GM23338 (cell line): Measurements from ENCODE around the gene RAB3IL1. TPM values are rescaled to one million over a fixed set of nuclear protein-coding genes. Genes with fewer than 3 reads are reported as not detected.

Source experiments
- ATAC-seq: fragments of 200-7000 bp; cut with Tn5 transposase; 3 replicates; pipeline ENCODE4 v1.9.1; 2020
- DNase-seq: peaks from one replicate; pipeline ENCODE4 v3.0.0-alpha.2; 2015; ENCODE audit warnings: low spot score
- H2AFZ ChIP-seq: fragments of 200-600 bp; sonication (generic); 2 replicates; pipeline ENCODE4 v1.8.0; 2016; ENCODE audit warnings: antibody characterized with exemption, mild to moderate bottlenecking, moderate library complexity
- H3F3A ChIP-seq: fragments of 200-600 bp; sonication (generic); replicated peaks from 2 replicates; pipeline ENCODE4 v1.8.0; 2017; ENCODE audit warnings: antibody characterized with exemption, mixed run types, low read depth
- H3K27ac ChIP-seq: fragments of 200-600 bp; sonication (generic); 2 replicates; pipeline ENCODE4 v1.6.1; 2016; ENCODE audit warnings: low read depth
- H3K27me3 ChIP-seq: fragments of 200-600 bp; sonication (generic); 2 replicates; pipeline ENCODE4 v1.8.0; 2016; ENCODE audit warnings: mild to moderate bottlenecking, mixed run types, moderate library complexity; ENCODE audit not compliant: insufficient read depth
- H3K36me3 ChIP-seq: fragments of 200-600 bp; sonication (generic); 2 replicates; pipeline ENCODE4 v1.8.0; 2016; ENCODE audit warnings: mild to moderate bottlenecking; ENCODE audit not compliant: insufficient read depth
- H3K4me1 ChIP-seq: fragments of 200-600 bp; sonication (generic); 2 replicates; pipeline ENCODE4 v1.8.0; 2016; ENCODE audit warnings: mild to moderate bottlenecking, moderate library complexity; ENCODE audit not compliant: insufficient read depth
- H3K4me2 ChIP-seq: fragments of 200-600 bp; sonication (generic); 2 replicates; pipeline ENCODE4 v1.7.1; 2017; ENCODE audit warnings: mixed run types
- H3K4me3 ChIP-seq: fragments of 200-600 bp; sonication (generic); 2 replicates; pipeline ENCODE4 v1.6.1; 2016; ENCODE audit warnings: mixed run types
- H3K79me2 ChIP-seq: fragments of 200-600 bp; sonication (generic); replicated peaks from 2 replicates; pipeline ENCODE4 v1.8.0; 2017; ENCODE audit warnings: mild to moderate bottlenecking; ENCODE audit not compliant: insufficient read depth
- H3K9me2 ChIP-seq: fragments of 200-600 bp; sonication (generic); 2 replicates; pipeline ENCODE4 v1.8.0; 2017; ENCODE audit not compliant: insufficient read depth
- H4K20me1 ChIP-seq: fragments of 200-600 bp; sonication (generic); replicated peaks from 2 replicates; pipeline ENCODE4 v1.8.0; 2017; ENCODE audit warnings: mild to moderate bottlenecking; ENCODE audit not compliant: insufficient read depth
- H3K27ac Mint-ChIP-seq: 2 replicates; pipeline ENCODE4 v1.8.0; 2020; ENCODE audit warnings: inconsistent platforms, mild to moderate bottlenecking, moderate library complexity, mixed read lengths
- H3K27me3 Mint-ChIP-seq: 3 replicates; pipeline ENCODE4 v1.8.0; 2022; ENCODE audit warnings: low read depth, mild to moderate bottlenecking, moderate library complexity, mixed read lengths, inconsistent platforms; ENCODE audit not compliant: insufficient read depth, poor library complexity
- H3K36me3 Mint-ChIP-seq: 3 replicates; pipeline ENCODE4 v1.8.0; 2021; ENCODE audit warnings: low read depth, mild to moderate bottlenecking, inconsistent platforms, moderate library complexity, mixed read lengths
- H3K4me1 Mint-ChIP-seq: 3 replicates; pipeline ENCODE4 v1.8.0; 2020; ENCODE audit warnings: mild to moderate bottlenecking, inconsistent platforms, mixed read lengths
- H3K4me3 Mint-ChIP-seq: 3 replicates; pipeline ENCODE4 v1.8.0; 2021; ENCODE audit warnings: moderate library complexity, mild to moderate bottlenecking, inconsistent platforms, mixed read lengths
- H3K9me3 Mint-ChIP-seq: 3 replicates; pipeline ENCODE4 v1.8.0; 2020; ENCODE audit warnings: moderate library complexity, mild to moderate bottlenecking, inconsistent platforms, mixed read lengths
- CREB1 ChIP-seq: fragments of 250-450 bp; sonication (Bioruptor Pico); IDR thresholded peaks from 2 replicates; pipeline ENCODE4 v1.5.0; 2020; ENCODE audit warnings: low read depth, mild to moderate bottlenecking, moderate library complexity
- CTCF ChIP-seq, 2 experiments: fragments of 200-600 bp in 1 of 2; sonication (generic) in 1 of 2; conservative IDR thresholded peaks; 2 replicates each; pipeline versions ENCODE4 v1.5.1 to v1.6.1; 2016 to 2017; ENCODE audit warnings: antibody characterized with exemption in 2 of 2, low read depth in 2 of 2, mild to moderate bottlenecking in 2 of 2, moderate library complexity in 1 of 2
- ETS1 ChIP-seq: IDR thresholded peaks from 2 replicates; pipeline ENCODE4 v1.6.1; 2016; ENCODE audit warnings: antibody characterized with exemption
- EZH2 ChIP-seq: fragments of 200-600 bp; sonication (generic); IDR thresholded peaks from one replicate; pipeline ENCODE4 v1.8.0; 2017; ENCODE audit warnings: antibody characterized with exemption, mild to moderate bottlenecking, low read depth; ENCODE audit not compliant: unreplicated experiment
- EZH2phosphoT487 ChIP-seq: fragments of 200-600 bp; sonication (generic); IDR thresholded peaks from one replicate; pipeline ENCODE4 v1.8.1; 2018; ENCODE audit warnings: antibody characterized with exemption; ENCODE audit not compliant: unreplicated experiment
- JUNB ChIP-seq: IDR thresholded peaks from one replicate; pipeline ENCODE4 v1.6.1; 2016; ENCODE audit warnings: antibody characterized with exemption; ENCODE audit not compliant: unreplicated experiment
- NANOG ChIP-seq: IDR thresholded peaks from 2 replicates; pipeline ENCODE4 v1.6.1; 2016; ENCODE audit warnings: antibody characterized with exemption, borderline replicate concordance
- POLR2AphosphoS5 ChIP-seq: IDR thresholded peaks from 2 replicates; pipeline ENCODE4 v1.6.1; 2016; ENCODE audit warnings: antibody characterized with exemption, low read depth
- REST ChIP-seq: IDR thresholded peaks from one replicate; pipeline ENCODE4 v1.6.1; 2018; ENCODE audit warnings: antibody characterized with exemption; ENCODE audit not compliant: unreplicated experiment
- STAT1 ChIP-seq: IDR thresholded peaks from one replicate; pipeline ENCODE4 v1.6.1; 2016; ENCODE audit warnings: antibody characterized with exemption; ENCODE audit not compliant: unreplicated experiment
- ZNF114 ChIP-seq: fragments of 250-450 bp; sonication (Bioruptor Pico); IDR thresholded peaks from 2 replicates; pipeline ENCODE4 v1.5.0; 2020; ENCODE audit warnings: mild to moderate bottlenecking, moderate library complexity
- ZNF331 ChIP-seq: fragments of 250-450 bp; sonication (Bioruptor Pico); IDR thresholded peaks from 2 replicates; pipeline ENCODE4 v1.5.0; 2020; ENCODE audit warnings: low read depth, mild to moderate bottlenecking, moderate library complexity
- polyA plus RNA-seq: library from polyadenylated mRNA; unstranded; fragments of >200 nt; fragmentation: Nextera tagmentation; extraction: Ambion mirVana; gene quantifications from 2 replicates; pipeline ENCODE4 v1.2.1, GENCODE V29; 2016
- total RNA-seq: library from RNA; depleted of rRNA; stranded (reverse); fragments of >200 nt; shearing (Covaris generic); gene quantifications from 2 replicates; pipeline ENCODE4 v1.2.3, GENCODE V29; 2014

The RAB3IL1 gene
- total and polyA plus RNA-seq, 2 experiments from 2014 or later = 2.7 to 3.4 TPM

DNA sequence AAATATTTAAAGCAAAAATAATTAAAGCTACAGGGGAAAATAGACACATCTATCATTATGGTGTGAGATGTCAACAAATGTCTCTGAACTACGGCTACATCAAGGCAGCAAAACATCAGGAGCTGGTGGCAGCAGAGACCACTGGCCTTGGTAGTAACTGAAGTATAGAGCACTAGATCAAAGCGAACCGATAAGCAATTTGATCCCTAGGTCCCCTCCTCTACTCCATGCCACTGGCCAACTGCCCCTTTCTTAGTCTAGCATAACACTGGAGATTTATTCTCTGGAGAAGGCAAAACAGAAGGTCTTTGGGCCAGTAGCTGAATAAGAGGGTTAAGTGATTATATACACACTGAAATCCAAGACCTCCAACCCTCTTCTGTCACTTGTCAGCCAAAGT, 13.6 kb upstream of the RAB3IL1 start:
- DNase-seq = no peak
- no peaks in the 10 kb centered on the region for H3K79me2 ChIP-seq
- peaks cover 5% of the 10 kb centered on the region for H3K27me3 Mint-ChIP-seq
- H3K9me2 ChIP-seq = no peaks in the 10 kb centered on the region
- no peak overlapping the region for H3K4me2 ChIP-seq
- no peak overlapping the region for H3K27ac Mint-ChIP-seq
- peaks cover 15% of the 10 kb centered on the region for H3K9me3 Mint-ChIP-seq
- no peaks in the 10 kb centered on the region for H4K20me1 ChIP-seq
- TF ChIP-seq ZNF114 (CRISPR knock-in tag) (no peak), NANOG (no peak), ZNF331 (no peak), EZH2phosphoT487 (no peak), STAT1 (no peak), ETS1 (no peak), EZH2 (no peak), CREB1 (CRISPR knock-in tag) (no peak), POLR2AphosphoS5 (no peak), CTCF (conservative IDR thresholded peaks at IDR 0.05; ENCODE audit: low read depth in 2 of 2) (no peak), JUNB (no peak), REST (no peak)
- no peak overlapping the region for H3K4me3 Mint-ChIP-seq
- H3K36me3 Mint-ChIP-seq = no peaks in the 10 kb centered on the region
- peaks cover 10% of the 10 kb centered on the region; the same call in 2 of the 3 replicates for H3K4me1 Mint-ChIP-seq
- no peak overlapping the region for H3K27ac ChIP-seq
- H2AFZ ChIP-seq = no peak overlapping the region
- H3K4me3 ChIP-seq = no peak overlapping the region
- peaks cover 3% of the 10 kb centered on the region; the same call in 1 of the 2 replicates for H3K4me1 ChIP-seq
- no peak for ATAC-seq
- H3F3A ChIP-seq = no peaks in the 10 kb centered on the region
- no peaks in the 10 kb centered on the region for H3K27me3 ChIP-seq
- H3K36me3 ChIP-seq = no peaks in the 10 kb centered on the region
